MV-4-11 (cell line): ENCODE data around the gene MTPN.

Source experiments
- DNase-seq: peaks from one replicate; lab custom pipeline; 2025; lab: John Stamatoyannopoulos, UW

Gene MTPN, protein sequence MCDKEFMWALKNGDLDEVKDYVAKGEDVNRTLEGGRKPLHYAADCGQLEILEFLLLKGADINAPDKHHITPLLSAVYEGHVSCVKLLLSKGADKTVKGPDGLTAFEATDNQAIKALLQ

GRCh38 chr7:135977007-135977741 is at the start of gene MTPN:
TSS of gene MTPN (minus strand) at chr7:135977359. CDS start at chr7:135977100, 259 bp downstream.
- peak; percentile 97 for DNase-seq

DNA sequence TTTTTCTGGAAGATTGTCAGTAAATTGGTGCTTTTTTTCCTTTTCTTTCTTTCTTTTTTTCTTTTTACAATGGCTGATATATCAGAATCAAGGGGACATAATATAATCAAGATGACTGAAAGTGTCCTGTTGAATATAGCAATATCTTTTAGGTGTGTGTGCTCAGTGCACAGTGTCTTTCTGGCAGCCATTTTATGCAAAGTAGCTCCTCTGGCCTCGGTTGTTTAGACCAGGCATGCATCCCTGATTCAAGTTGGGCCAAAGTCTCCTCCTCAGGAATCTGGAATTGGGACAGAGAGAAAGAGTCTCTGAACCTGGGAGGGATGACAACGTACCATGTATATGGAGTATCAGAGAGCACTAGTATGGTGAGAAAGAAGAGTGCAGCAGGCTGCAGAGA is 49.0 kb upstream of the MTPN start:
- DNase-seq = no peak

- no peak for DNase-seq
Observed at GRCh38 chr7:136023134-136023869, 46.1 kb upstream of the MTPN start.

DNA sequence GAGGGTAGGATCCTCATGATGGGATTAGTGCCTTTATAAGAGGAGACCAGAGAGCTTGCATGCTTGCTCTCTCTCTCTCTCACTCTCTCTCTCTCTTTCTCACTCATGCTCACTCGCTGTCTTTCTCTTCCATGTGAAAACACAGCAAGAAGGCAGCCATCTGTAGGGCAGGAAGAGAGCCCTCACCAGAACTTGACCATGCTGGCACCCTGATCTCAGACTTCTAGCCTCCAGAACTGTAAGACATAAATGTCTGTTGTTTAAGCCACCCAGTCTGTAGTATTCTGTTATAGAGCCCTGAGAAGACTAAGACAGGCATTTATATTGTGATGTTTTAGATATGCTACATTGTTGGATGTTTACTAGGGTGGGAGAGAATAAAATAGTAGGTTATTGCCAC is 43.4 kb upstream of the MTPN start:
- DNase-seq = no peak

DNA sequence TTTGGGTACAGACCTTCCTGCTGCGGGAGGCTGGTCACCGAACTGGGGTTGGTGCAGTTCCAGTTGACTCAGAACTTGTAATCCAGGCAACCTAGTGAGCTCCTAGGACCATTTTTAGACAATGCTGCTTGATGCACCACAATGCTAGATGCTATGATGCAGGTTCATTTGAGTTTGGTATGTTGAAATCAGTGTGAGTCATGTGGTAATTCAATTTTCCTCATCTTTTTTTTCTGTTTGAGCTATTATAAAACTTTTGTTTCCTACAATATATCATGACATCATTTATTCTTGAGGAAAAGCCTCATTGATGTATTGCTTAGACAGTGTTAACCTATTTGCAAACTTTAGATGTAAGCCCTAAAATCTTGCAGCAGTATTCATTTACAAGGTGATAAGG is 40.9 kb upstream of the MTPN start:
- no peak for DNase-seq

GRCh38 chr7:136016649-136017395 is 39.7 kb upstream of the MTPN start:
- no peak for DNase-seq

GRCh38 chr7:136015638-136016037 is 38.5 kb upstream of the MTPN start:
- DNase-seq = no peak

DNA sequence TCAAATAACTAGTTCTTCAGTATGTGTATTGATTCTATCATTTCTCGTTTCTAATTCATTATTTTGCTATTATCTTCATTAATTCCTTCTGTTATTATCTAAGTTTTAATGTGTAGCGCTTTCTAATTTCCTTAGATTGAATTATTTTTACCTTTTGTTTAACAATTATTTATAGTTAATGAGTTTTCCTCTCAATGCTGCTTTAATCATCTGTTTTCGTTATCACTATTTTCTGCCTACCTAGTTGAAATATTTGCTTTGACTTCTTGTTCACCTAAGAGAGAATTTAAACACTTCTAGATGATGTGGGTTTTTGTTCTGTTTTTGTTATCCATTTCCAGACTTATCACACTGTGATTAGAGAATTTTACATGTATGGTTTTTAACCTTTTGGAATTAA is 37.5 kb upstream of the MTPN start:
- no peak for DNase-seq

DNA sequence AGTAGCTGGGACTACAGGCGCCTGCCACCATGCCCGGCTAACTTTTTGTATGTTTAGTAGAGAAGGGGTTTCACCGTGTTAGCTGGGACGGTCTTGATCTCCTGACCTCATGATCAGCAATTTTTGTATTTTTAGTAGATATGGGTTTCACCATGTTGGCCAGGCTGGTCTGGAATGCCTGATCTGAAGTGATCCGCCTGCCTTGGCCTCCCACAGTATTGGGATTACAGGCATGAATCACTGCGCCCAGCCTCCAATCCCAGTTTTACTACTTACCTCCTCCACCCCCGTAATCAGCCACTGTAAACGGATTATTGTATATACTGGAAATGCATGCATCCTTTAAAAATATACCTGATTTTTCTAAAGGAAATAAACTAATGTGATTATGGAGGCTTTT is 35.1 kb upstream of the MTPN start:
- DNase-seq = no peak

GRCh38 chr7:136009488-136010079 is 32.4 kb upstream of the MTPN start:
- DNase-seq = peak; percentile 4

DNA sequence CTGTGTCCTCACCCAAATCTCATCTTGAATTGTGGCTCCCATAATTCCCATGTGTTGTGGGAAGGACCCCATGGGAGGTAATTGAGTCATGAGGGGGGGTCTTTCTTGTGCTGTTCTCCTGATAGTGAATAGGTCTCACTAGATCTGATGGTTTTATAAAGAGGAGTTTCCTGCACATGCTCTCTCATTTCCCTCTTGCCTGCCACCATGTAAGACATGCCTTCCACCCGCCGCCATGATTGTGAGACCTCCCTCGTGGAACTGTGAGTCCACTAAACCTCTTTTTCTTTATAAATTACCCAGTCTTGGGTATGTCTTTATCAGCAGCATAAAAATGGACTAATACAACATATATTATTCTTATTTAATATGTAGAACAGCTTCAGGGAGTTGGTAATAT is 29.0 kb upstream of the MTPN start:
- no peak for DNase-seq

GRCh38 chr7:136004083-136004482 is 26.9 kb upstream of the MTPN start:
- no peak for DNase-seq

- no peak for DNase-seq
Observed at GRCh38 chr7:136002802-136003201, 25.6 kb upstream of the MTPN start.

GRCh38 chr7:136000288-136000913 is 23.2 kb upstream of the MTPN start:
- DNase-seq = no peak

GRCh38 chr7:135998081-135998480 is 20.9 kb upstream of the MTPN start:
- DNase-seq = no peak

GRCh38 chr7:135995748-135996147 is 18.6 kb upstream of the MTPN start:
- DNase-seq = no peak

DNA sequence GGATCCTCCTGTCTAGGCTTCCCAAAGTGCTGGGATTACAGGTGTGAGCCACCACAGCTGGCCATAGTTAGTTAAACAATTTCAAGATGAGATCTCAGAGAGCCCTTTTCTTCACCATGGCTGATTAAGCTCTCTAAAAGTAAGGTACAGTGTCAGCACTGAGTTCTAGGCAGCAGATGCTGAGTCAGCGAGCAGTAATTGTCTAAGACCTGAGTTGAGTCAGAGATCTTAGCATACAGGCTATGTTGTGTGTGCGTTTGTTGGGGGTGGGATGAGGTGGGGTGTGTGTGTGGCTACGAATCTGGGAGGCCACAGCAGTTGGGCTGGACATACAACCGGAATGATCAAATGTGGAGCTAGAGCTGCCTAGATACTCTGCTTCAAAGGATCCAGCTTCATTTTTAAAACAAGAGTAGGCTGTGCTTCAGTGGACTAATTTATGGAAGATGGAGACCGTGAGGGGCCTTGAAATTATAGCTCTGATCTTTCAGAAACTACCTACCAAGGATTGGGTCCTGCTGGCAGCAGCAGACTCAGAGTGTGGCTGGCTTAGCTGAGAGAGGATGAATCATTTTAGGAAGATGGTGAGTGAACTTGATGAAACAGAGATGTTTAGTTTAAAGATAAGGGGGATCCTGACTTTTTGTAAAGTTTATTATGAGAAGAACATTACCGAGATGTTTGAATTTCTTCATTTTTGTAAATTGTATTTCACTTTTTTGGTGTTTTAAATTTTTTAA is 17.5 kb upstream of the MTPN start:
- no peak for DNase-seq

GRCh38 chr7:135993950-135994349 is 16.8 kb upstream of the MTPN start:
- no peak for DNase-seq

- no peak for DNase-seq
Observed at GRCh38 chr7:135991906-135992305, 14.7 kb upstream of the MTPN start.

GRCh38 chr7:135991322-135991721 is 14.2 kb upstream of the MTPN start:
- DNase-seq = no peak

- DNase-seq = no peak
Observed at GRCh38 chr7:135990258-135990657, 13.1 kb upstream of the MTPN start.
